Liver (tissue), 9 donors: ENCODE measurements around the gene SLITRK2. TPM values are rescaled to one million over a fixed set of nuclear protein-coding genes. Genes with fewer than 3 reads are reported as not detected.

Experiments used
- DNase-seq: peaks from one replicate; pipeline ENCODE4 v3.0.0-alpha.2; 2017; ENCODE audit warnings: low spot score
- H3K27ac ChIP-seq, 2 donors: one replicate each; pipeline ENCODE4 v1.7.0; 2013; ENCODE audit warnings: inconsistent platforms in 2 of 2, low read length in 2 of 2, control low read depth in 1 of 2, low read depth in 1 of 2, mild to moderate bottlenecking in 1 of 2
- H3K27me3 ChIP-seq, 4 donors: one replicate each; pipeline versions ENCODE4 v1.6.1 to v1.7.0; 2013; ENCODE audit warnings: low read length in 3 of 4, inconsistent platforms in 1 of 4, mild to moderate bottlenecking in 1 of 4, moderate library complexity in 1 of 4; ENCODE audit not compliant: control insufficient read depth in 4 of 4, insufficient read depth in 4 of 4
- H3K36me3 ChIP-seq, 4 donors: one replicate each; pipeline versions ENCODE4 v1.6.1 to v1.7.0; 2013; ENCODE audit warnings: low read length in 3 of 4, mild to moderate bottlenecking in 3 of 4, low read depth in 1 of 4, moderate library complexity in 1 of 4; ENCODE audit not compliant: control insufficient read depth in 4 of 4, insufficient read depth in 3 of 4
- H3K4me1 ChIP-seq, 4 donors: one replicate each; pipeline versions ENCODE4 v1.6.1 to v1.7.0; 2013; ENCODE audit warnings: low read length in 3 of 4, mild to moderate bottlenecking in 3 of 4, moderate library complexity in 1 of 4; ENCODE audit not compliant: control insufficient read depth in 4 of 4, insufficient read depth in 4 of 4
- H3K4me3 ChIP-seq, 3 donors: one replicate each; pipeline versions ENCODE4 v1.6.1 to v1.7.0; 2013; ENCODE audit warnings: low read length in 3 of 3, control low read depth in 1 of 3, low read depth in 1 of 3, mild to moderate bottlenecking in 1 of 3
- H3K9ac ChIP-seq, 2 donors: one replicate each; pipeline ENCODE4 v1.7.0; 2013; ENCODE audit warnings: low read length in 2 of 2, mild to moderate bottlenecking in 2 of 2, moderate library complexity in 2 of 2, control low read depth in 1 of 2, low read depth in 1 of 2
- H3K9me3 ChIP-seq, 4 donors: one replicate each; pipeline versions ENCODE4 v1.6.1 to v1.7.0; 2013; ENCODE audit warnings: low read length in 3 of 4; ENCODE audit not compliant: control insufficient read depth in 4 of 4
- EGR1 ChIP-seq, 2 donors: IDR thresholded peaks; 2 replicates each; pipeline ENCODE4 v1.6.1; 2016 to 2018; ENCODE audit warnings: antibody characterized with exemption in 2 of 2, low read depth in 2 of 2
- FOXA1 ChIP-seq: IDR thresholded peaks from 2 replicates; pipeline ENCODE4 v1.6.1; 2016; ENCODE audit warnings: antibody characterized with exemption
- FOXA2 ChIP-seq: IDR thresholded peaks from 2 replicates; pipeline ENCODE4 v1.6.1; 2016; ENCODE audit warnings: antibody characterized with exemption
- GABPA ChIP-seq, 2 donors: IDR thresholded peaks in 1 of 2; conservative IDR thresholded peaks in 1 of 2; 2 replicates each; pipeline ENCODE4 v1.6.1; 2016; ENCODE audit warnings: antibody characterized with exemption in 2 of 2, mild to moderate bottlenecking in 1 of 2, moderate library complexity in 1 of 2
- HNF4A ChIP-seq, 2 donors: conservative IDR thresholded peaks; 2 replicates each; pipeline ENCODE4 v1.6.1; 2016; ENCODE audit warnings: antibody characterized with exemption in 2 of 2, mild to moderate bottlenecking in 2 of 2
- HNF4G ChIP-seq: IDR thresholded peaks from 2 replicates; pipeline ENCODE4 v1.6.1; 2016; ENCODE audit warnings: antibody characterized with exemption
- JUND ChIP-seq, 2 donors: IDR thresholded peaks; 2 replicates each; pipeline ENCODE4 v1.6.1; 2016; ENCODE audit warnings: antibody characterized with exemption in 2 of 2
- MAX ChIP-seq: IDR thresholded peaks from 2 replicates; pipeline ENCODE4 v1.6.1; 2016; ENCODE audit warnings: antibody characterized with exemption
- NR2F2 ChIP-seq: IDR thresholded peaks from 2 replicates; pipeline ENCODE4 v1.6.1; 2016; ENCODE audit warnings: antibody characterized with exemption
- RAD21 ChIP-seq, 2 donors: IDR thresholded peaks; 2 replicates each; pipeline ENCODE4 v1.6.1; 2016; ENCODE audit warnings: antibody characterized with exemption in 2 of 2, mild to moderate bottlenecking in 2 of 2
- RXRA ChIP-seq, 2 donors: IDR thresholded peaks; 2 replicates each; pipeline ENCODE4 v1.6.1; 2017 to 2018; ENCODE audit warnings: antibody characterized with exemption in 2 of 2, mild to moderate bottlenecking in 1 of 2
- SP1 ChIP-seq: IDR thresholded peaks from 2 replicates; pipeline ENCODE4 v1.6.1; 2018; ENCODE audit warnings: antibody characterized with exemption, mild to moderate bottlenecking
- TAF1 ChIP-seq: conservative IDR thresholded peaks from 2 replicates; pipeline ENCODE4 v1.6.1; 2016; ENCODE audit warnings: antibody characterized with exemption, mild to moderate bottlenecking
- YY1 ChIP-seq: IDR thresholded peaks from 2 replicates; pipeline ENCODE4 v1.6.1; 2016; ENCODE audit warnings: antibody characterized with exemption, mild to moderate bottlenecking
- whole genome bisulfite sequencing: extraction: QIAGEN DNeasy Blood & Tissue Kit; methylation state at CpG from one replicate; pipeline ENCODE4 v1.1.7; 2013; 5-methylcytosine and 5-hydroxymethylcytosine counted together
- polyA plus RNA-seq, 2 donors: library from polyadenylated mRNA; stranded (reverse) in 1 of 2; unstranded in 1 of 2; fragments of 200-250 nt in 1 of 2; fragments of >200 nt in 1 of 2; fragmentation: Nextera tagmentation in 1 of 2; extraction: Ambion mirVana in 1 of 2; gene quantifications; one replicate each; pipeline versions ENCODE4 v1.2.1 to v1.2.3, GENCODE V29; 2013 to 2015
- total RNA-seq, 2 donors: library from RNA; depleted of rRNA; stranded (reverse); fragments of >200 nt; gene quantifications; one replicate each; pipeline ENCODE4 v1.2.3, GENCODE V29; 2014
- TF ChIP-seq, protein P1 (sequence below): IDR thresholded peaks from 2 replicates; pipeline ENCODE4 v1.6.1; 2016; ENCODE audit warnings: antibody characterized with exemption
- TF ChIP-seq, protein P2 (sequence below): fragments of 150-350 bp; IDR thresholded peaks from 2 replicates; pipeline ENCODE4 v1.5.1; 2017; ENCODE audit warnings: improper control_type of control experiment, low read depth, low read length; ENCODE audit not compliant: missing input control
- donor health status: healthy.
- donor health status: healthy.
- donor health status: healthy.
- donor health status: healthy.
- donor health status: healthy.

SLITRK2 gene
- total and polyA plus RNA-seq, 4 donors, result 0.03 to 0.08 TPM; not detected in 2

DNA sequence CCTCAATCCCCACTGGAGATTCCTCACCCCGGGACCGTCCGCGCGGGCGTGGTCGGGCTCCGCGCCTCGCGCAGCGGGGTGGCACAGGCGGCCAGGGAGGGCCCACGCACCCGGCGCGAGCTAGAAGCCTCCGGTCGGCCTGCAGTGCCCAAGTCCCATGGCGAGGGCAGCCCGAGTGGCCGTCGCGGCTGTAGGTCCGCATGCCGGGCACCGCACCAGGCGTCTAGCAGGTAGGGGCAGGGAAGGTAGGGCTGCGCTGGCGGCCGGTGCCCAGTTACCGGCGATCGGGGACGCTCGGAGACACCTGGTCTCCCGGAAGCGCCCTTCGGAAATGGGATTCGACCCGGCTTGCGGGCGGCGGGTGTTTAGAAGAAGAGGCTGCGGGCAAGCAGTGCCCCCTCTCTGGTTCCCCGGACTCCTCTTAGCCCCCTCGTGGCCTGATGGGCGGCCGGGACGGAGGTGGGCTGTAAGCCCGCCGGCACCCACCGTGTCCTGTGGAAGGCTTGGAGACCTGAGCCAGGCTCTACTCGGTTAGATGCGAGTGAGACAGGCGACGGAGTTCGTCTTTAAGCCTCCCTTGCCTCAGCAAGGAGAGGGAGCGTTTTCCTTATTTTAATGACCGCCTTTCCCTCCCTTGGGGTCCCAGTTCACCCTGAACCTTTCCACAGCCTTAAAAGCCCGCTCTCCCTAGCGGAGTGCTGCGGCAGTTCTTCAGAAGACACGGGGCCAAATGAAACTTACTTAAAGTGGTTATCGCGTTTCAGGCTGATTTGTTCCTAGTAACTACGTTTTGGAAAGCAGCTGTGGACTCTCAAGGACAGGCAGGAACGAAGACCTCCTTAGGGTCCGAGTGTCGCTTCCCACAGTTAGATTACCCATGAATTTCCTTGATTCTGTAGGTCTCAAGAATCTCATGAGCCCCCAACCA is 821 bp downstream of the SLITRK2 start:
- Histone ChIP-seq H3K27me3 (peaks cover 0 to 6% (median 2%) of the 10 kb centered on the region in 4 donors), H3K9me3 (no peaks in the 10 kb centered on the region), H3K36me3 (no peaks in the 10 kb centered on the region), H3K27ac (no peak overlapping the region), H3K9ac (no peak overlapping the region), H3K4me3 (peak overlapping the region in 2 of 3 donors; percentile 4 to 39), H3K4me1 (peaks cover 0 to 13% (median 6%) of the 10 kb centered on the region in 4 donors)
- DNase-seq, result no peak
- TF ChIP-seq TAF1 (no peak), FOXA2 (no peak), MAX (no peak), YY1 (no peak), HNF4A (conservative IDR thresholded peaks at IDR 0.05) (no peak), SP1 (no peak), EGR1 (IDR thresholded peaks at IDR 0.05; ENCODE audit: low read depth in 2 of 2) (no peak), HNF4G (no peak)
- TF ChIP-seq, protein P1, sequence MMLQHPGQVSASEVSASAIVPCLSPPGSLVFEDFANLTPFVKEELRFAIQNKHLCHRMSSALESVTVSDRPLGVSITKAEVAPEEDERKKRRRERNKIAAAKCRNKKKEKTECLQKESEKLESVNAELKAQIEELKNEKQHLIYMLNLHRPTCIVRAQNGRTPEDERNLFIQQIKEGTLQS, result no peak
- WGBS, result 4% methylated on average over 70 of the region's 70 CpGs

GRCh38 chrX:145820825-145821224 is 3.2 kb downstream of the SLITRK2 start:
- TF ChIP-seq, protein P2, sequence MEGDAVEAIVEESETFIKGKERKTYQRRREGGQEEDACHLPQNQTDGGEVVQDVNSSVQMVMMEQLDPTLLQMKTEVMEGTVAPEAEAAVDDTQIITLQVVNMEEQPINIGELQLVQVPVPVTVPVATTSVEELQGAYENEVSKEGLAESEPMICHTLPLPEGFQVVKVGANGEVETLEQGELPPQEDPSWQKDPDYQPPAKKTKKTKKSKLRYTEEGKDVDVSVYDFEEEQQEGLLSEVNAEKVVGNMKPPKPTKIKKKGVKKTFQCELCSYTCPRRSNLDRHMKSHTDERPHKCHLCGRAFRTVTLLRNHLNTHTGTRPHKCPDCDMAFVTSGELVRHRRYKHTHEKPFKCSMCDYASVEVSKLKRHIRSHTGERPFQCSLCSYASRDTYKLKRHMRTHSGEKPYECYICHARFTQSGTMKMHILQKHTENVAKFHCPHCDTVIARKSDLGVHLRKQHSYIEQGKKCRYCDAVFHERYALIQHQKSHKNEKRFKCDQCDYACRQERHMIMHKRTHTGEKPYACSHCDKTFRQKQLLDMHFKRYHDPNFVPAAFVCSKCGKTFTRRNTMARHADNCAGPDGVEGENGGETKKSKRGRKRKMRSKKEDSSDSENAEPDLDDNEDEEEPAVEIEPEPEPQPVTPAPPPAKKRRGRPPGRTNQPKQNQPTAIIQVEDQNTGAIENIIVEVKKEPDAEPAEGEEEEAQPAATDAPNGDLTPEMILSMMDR, result no peak
- TF ChIP-seq NR2F2, result no peak
- no peak for TF ChIP-seq GABPA (IDR thresholded peaks at IDR 0.05 in 1 of 2, conservative IDR thresholded peaks at IDR 0.05 in 1 of 2)
- TF ChIP-seq HNF4G, result no peak
- TF ChIP-seq MAX, result no peak
- no peak for TF ChIP-seq YY1
- no peak for TF ChIP-seq RAD21 (IDR thresholded peaks at IDR 0.05)
- TF ChIP-seq RXRA (IDR thresholded peaks at IDR 0.05), result no peak
- no peaks in the 10 kb centered on the region for H3K36me3 ChIP-seq
- H3K9ac ChIP-seq, result no peak overlapping the region
- H3K4me3 ChIP-seq, result no peak overlapping the region
- 40% methylated on average over 1 of the region's 1 CpG for WGBS
- no peaks in the 10 kb centered on the region for H3K9me3 ChIP-seq
- H3K27ac ChIP-seq, result no peak overlapping the region
- H3K4me1 ChIP-seq, result peaks cover 0 to 13% (median 6%) of the 10 kb centered on the region in 4 donors
- no peak for DNase-seq
- H3K27me3 ChIP-seq, result peaks cover 0 to 4% (median 1%) of the 10 kb centered on the region in 4 donors

DNA sequence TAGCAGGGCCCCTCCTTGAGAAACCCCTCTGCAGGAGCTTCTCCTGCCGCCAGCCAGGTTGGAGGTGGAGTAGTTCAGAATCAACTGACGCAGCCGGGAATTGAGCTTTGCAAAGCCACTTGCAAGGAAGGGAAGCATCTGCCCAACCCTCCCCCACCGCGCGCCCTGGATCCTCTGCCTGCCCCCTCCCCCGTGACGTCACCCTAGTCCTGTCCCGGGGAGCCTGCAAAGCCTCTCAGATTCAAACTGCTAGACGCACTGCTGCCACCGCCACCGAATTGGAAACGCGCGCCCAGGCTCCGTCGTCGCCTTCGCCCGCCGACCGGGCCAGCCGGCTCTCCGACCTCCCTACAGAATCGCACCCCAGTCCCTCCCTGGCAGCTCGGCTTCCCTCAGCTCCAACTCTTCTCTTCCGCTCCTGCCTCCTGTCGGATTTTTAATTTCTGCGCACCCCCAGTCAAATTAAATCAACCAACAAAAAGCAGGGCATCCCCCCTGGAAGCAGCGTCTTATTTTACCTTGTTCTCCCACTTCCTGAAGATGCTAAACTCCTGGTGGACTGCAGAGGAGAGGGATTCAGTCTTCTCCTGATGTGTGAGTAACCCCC is 3.8 kb downstream of the SLITRK2 start:
- DNase-seq, result no peak
- no peak overlapping the region for H3K9ac ChIP-seq
- no peak overlapping the region for H3K4me3 ChIP-seq
- TF ChIP-seq TAF1 (no peak), YY1 (no peak), EGR1 (IDR thresholded peaks at IDR 0.05; ENCODE audit: low read depth in 2 of 2) (no peak), JUND (IDR thresholded peaks at IDR 0.05) (no peak), FOXA2 (no peak), HNF4A (conservative IDR thresholded peaks at IDR 0.05) (no peak), GABPA (IDR thresholded peaks at IDR 0.05 in 1 of 2, conservative IDR thresholded peaks at IDR 0.05 in 1 of 2) (no peak), FOXA1 (no peak), RXRA (IDR thresholded peaks at IDR 0.05) (no peak), NR2F2 (no peak), SP1 (no peak)
- TF ChIP-seq, protein P1, result no peak
- TF ChIP-seq, protein P2, result no peak
- peaks cover 0 to 4% (median 1%) of the 10 kb centered on the region in 4 donors for H3K27me3 ChIP-seq
- H3K27ac ChIP-seq, result no peak overlapping the region
- H3K36me3 ChIP-seq, result no peaks in the 10 kb centered on the region
- peaks cover 0 to 13% (median 6%) of the 10 kb centered on the region in 4 donors for H3K4me1 ChIP-seq
- no peaks in the 10 kb centered on the region for H3K9me3 ChIP-seq
- WGBS, result 5% methylated on average over 30 of the region's 30 CpGs
